A549 (cell line): ENCODE data around the gene KCNAB2.

Experiments
- CTCF ChIP-seq: fragments of >200 bp; sonication (Bioruptor Twin); formaldehyde crosslinking; IDR thresholded peaks from 3 replicates; pipeline ENCODE4 v1.5.1; 2016
- EHMT2 ChIP-seq: fragments of 200-600 bp; sonication (generic); IDR thresholded peaks from 2 replicates; pipeline ENCODE4 v1.6.1; 2016; ENCODE audit warnings: antibody characterized with exemption, low read depth, mild to moderate bottlenecking, moderate library complexity
- EP300 ChIP-seq, 2 experiments: fragments of >200 bp; sonication (Bioruptor Twin); formaldehyde crosslinking; IDR thresholded peaks; 2 replicates in 1 of 2; 3 replicates in 1 of 2; pipeline ENCODE4 v1.6.1; 2016 to 2017
- JUNB ChIP-seq: fragments of >200 bp; sonication (Bioruptor Twin); formaldehyde crosslinking; IDR thresholded peaks from 2 replicates; pipeline ENCODE4 v1.6.1; 2016
- POLR2A ChIP-seq: IDR thresholded peaks from 2 replicates; pipeline ENCODE4 v1.6.1; 2012; ENCODE audit warnings: mild to moderate bottlenecking, low read length
- SMC3 ChIP-seq: fragments of >200 bp; sonication (Bioruptor Twin); formaldehyde crosslinking; IDR thresholded peaks from 3 replicates; pipeline ENCODE4 v1.6.1; 2018; ENCODE audit warnings: inconsistent platforms
- SREBF2 ChIP-seq: fragments of 450-650 bp; IDR thresholded peaks from 2 replicates; pipeline ENCODE4 v1.6.1; 2014; ENCODE audit warnings: mild to moderate bottlenecking, moderate library complexity
- TF ChIP-seq, protein P1 (sequence below): IDR thresholded peaks from 2 replicates; pipeline ENCODE4 v1.6.1; 2012
- TF ChIP-seq, protein P2 (sequence below): fragments of 200-600 bp; sonication (generic); IDR thresholded peaks from 2 replicates; pipeline ENCODE4 v1.6.1; 2016; ENCODE audit warnings: antibody characterized with exemption, mild to moderate bottlenecking, moderate library complexity

GRCh38 chr1:6125366-6125765 lies 79.7 kb downstream of the KCNAB2 start:
- TF ChIP-seq CTCF, result no peak
- no peak for TF ChIP-seq SMC3
- no peak for TF ChIP-seq POLR2A
- TF ChIP-seq EP300 (IDR thresholded peaks at IDR 0.05), result no peak
- TF ChIP-seq, protein P1, sequence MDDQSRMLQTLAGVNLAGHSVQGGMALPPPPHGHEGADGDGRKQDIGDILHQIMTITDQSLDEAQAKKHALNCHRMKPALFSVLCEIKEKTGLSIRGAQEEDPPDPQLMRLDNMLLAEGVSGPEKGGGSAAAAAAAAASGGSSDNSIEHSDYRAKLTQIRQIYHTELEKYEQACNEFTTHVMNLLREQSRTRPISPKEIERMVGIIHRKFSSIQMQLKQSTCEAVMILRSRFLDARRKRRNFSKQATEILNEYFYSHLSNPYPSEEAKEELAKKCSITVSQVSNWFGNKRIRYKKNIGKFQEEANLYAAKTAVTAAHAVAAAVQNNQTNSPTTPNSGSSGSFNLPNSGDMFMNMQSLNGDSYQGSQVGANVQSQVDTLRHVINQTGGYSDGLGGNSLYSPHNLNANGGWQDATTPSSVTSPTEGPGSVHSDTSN, result no peak
- TF ChIP-seq SREBF2, result no peak
- no peak for TF ChIP-seq EHMT2
- TF ChIP-seq, protein P2, sequence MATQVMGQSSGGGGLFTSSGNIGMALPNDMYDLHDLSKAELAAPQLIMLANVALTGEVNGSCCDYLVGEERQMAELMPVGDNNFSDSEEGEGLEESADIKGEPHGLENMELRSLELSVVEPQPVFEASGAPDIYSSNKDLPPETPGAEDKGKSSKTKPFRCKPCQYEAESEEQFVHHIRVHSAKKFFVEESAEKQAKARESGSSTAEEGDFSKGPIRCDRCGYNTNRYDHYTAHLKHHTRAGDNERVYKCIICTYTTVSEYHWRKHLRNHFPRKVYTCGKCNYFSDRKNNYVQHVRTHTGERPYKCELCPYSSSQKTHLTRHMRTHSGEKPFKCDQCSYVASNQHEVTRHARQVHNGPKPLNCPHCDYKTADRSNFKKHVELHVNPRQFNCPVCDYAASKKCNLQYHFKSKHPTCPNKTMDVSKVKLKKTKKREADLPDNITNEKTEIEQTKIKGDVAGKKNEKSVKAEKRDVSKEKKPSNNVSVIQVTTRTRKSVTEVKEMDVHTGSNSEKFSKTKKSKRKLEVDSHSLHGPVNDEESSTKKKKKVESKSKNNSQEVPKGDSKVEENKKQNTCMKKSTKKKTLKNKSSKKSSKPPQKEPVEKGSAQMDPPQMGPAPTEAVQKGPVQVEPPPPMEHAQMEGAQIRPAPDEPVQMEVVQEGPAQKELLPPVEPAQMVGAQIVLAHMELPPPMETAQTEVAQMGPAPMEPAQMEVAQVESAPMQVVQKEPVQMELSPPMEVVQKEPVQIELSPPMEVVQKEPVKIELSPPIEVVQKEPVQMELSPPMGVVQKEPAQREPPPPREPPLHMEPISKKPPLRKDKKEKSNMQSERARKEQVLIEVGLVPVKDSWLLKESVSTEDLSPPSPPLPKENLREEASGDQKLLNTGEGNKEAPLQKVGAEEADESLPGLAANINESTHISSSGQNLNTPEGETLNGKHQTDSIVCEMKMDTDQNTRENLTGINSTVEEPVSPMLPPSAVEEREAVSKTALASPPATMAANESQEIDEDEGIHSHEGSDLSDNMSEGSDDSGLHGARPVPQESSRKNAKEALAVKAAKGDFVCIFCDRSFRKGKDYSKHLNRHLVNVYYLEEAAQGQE, result no peak
- TF ChIP-seq JUNB, result no peak
